B cell (primary cell): ENCODE data around the gene IRF8. TPM values are rescaled to one million over a fixed set of nuclear protein-coding genes. Genes with fewer than 3 reads are reported as not detected.

ENCODE experiments used
- polyA plus RNA-seq: library from polyadenylated mRNA; depleted of rRNA; stranded (reverse); fragments of >200 nt; gene quantifications from 2 replicates; pipeline ENCODE4 v1.2.3, GENCODE V29; 2012
- small RNA-seq: library from RNA; depleted of rRNA; stranded (forward); fragments of <200 nt; gene quantifications from one replicate; pipeline ENCODE3, GENCODE V24; 2012; ENCODE audit warnings: low replicate concordance, low read depth; ENCODE audit not compliant: insufficient read length
- total RNA-seq, 2 donors: library from RNA; stranded (reverse); fragments of 120-200 nt in 1 of 2; gene quantifications; 1 replicate in 1 of 2; 2 replicates in 1 of 2; pipeline versions ENCODE4 v1.2.3 to v1.2.4, GENCODE V29; 2013 to 2022

Gene IRF8
- total and polyA plus RNA-seq, 2 donors (not counting 1 experiment from before 2014, with no cell fraction given) = 309 to 332 TPM

Small RNAs within 50 kb of the gene (small RNA-seq; reads per million reads assigned to genes)
- gene MIR6774 = 0.76 reads per million

Other genes with a start within 250 kb of the IRF8 start
- gene GINS2, start 210.2 kb upstream of the IRF8 start, total RNA-seq = 4.2 and 4.3 TPM in 2 replicates
- gene GINS2, start 210.2 kb upstream of the IRF8 start, polyA plus RNA-seq = 0.33 and 0.52 TPM in 2 replicates
- 83.3 and 92.6 TPM in 2 replicates for gene C16orf74, start 148.1 kb upstream of the IRF8 start, total RNA-seq
- 62.5 and 73.0 TPM in 2 replicates for gene C16orf74, start 148.1 kb upstream of the IRF8 start, polyA plus RNA-seq
- 32.9 and 33.1 TPM in 2 replicates for gene EMC8, start 99.6 kb upstream of the IRF8 start, total RNA-seq
- 22.1 and 27.5 TPM in 2 replicates for gene EMC8, start 99.6 kb upstream of the IRF8 start, polyA plus RNA-seq
- 767 and 813 TPM in 2 replicates for gene COX4I1, start 99.5 kb upstream of the IRF8 start, total RNA-seq
- gene COX4I1, start 99.5 kb upstream of the IRF8 start, polyA plus RNA-seq = 759 and 949 TPM in 2 replicates